Left lung (tissue), 10 donors: ENCODE results near the gene AKNA. TPM values are rescaled to one million over a fixed set of nuclear protein-coding genes. Genes with fewer than 3 reads are reported as not detected.

Source experiments
- ATAC-seq: fragments of 200-7000 bp; cut with Tn5 transposase; one replicate; pipeline ENCODE4 v1.9.1; 2020; ENCODE audit warnings: moderate library complexity
- DNase-seq, 4 donors: peaks; one replicate each; pipeline ENCODE4 v3.0.0-alpha.2; 2013 to 2020
- H3K27ac ChIP-seq, 2 donors: fragments of 200-600 bp; sonication (generic) in 1 of 2; one replicate each; pipeline versions ENCODE4 v1.5.0 to v1.8.0; 2020 to 2021
- H3K27me3 ChIP-seq, 2 donors: fragments of 200-600 bp; sonication (generic) in 1 of 2; one replicate each; pipeline versions ENCODE4 v1.5.0 to v1.8.0; 2020 to 2021
- H3K36me3 ChIP-seq, 2 donors: fragments of 200-600 bp; sonication (generic) in 1 of 2; one replicate each; pipeline versions ENCODE4 v1.5.0 to v1.8.0; 2020 to 2021
- H3K4me1 ChIP-seq, 2 donors: fragments of 200-600 bp; one replicate each; pipeline ENCODE4 v1.8.0; 2021
- H3K4me3 ChIP-seq, 2 donors: fragments of 200-600 bp; sonication (generic) in 1 of 2; one replicate each; pipeline versions ENCODE4 v1.5.0 to v1.8.0; 2020 to 2021; ENCODE audit warnings: mild to moderate bottlenecking in 1 of 2
- H3K9me3 ChIP-seq, 2 donors: fragments of 200-600 bp; sonication (generic) in 1 of 2; one replicate each; pipeline versions ENCODE4 v1.5.0 to v1.8.0; 2020 to 2021
- intact Hi-C, 2 donors: fragments of 100-400 bp; cut with DNase I; formaldehyde crosslinking; loops; one replicate each; pipeline versions ENCODE4 v1.11.2 to v1.14.2; 2022
- polyA plus RNA-seq, 6 donors: library from polyadenylated mRNA; unstranded; fragments of 120-200 nt; gene quantifications; one replicate each; pipeline ENCODE4 v1.2.1, GENCODE V29; 2013; ENCODE audit not compliant: insufficient read length in 6 of 6
- total RNA-seq, 2 donors: library from RNA; stranded (reverse); fragmentation: NEBNext Ultra II Directional; extraction: Animal tissue kit (Norgen Biotek cat#: 25700); gene quantifications; one replicate each; pipeline ENCODE4 v1.2.1, GENCODE V29; 2021
- TF ChIP-seq, protein P1 (sequence below), 2 donors: fragments of 200-600 bp; sonication (generic) in 1 of 2; IDR thresholded peaks; one replicate each; pipeline versions ENCODE4 v1.5.0 to v1.8.0; 2021; ENCODE audit warnings: antibody characterized with exemption in 2 of 2
- donor health status: DM: no; HTN: yes; CAD: no.
- donor health status: DM: no; HTN: no; CAD: no.

Gene AKNA
- total and polyA plus RNA-seq, 8 donors, result 25.1 to 55.3 (median 36.7) TPM

DNA sequence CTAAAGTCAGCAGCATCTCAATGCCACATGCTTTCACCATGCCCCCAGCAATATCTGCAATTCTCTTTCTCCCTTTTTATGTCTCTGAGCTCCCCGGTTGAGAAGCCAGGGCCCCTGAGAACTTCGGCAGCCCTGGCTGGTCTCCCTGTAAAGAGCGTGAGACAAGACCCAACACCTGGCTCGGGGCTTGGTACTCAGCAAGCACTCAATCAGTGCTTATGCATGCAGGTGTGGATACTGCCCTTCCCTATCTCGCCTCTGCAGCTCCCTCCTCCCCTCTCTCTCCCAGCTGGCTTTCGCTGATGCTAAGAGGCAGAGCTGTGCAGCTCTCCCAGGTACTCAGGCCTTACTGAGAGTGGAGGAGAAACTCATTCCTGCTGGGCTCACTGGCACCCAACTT, 41.7 kb upstream of the AKNA start:
- H3K36me3 ChIP-seq, result no peaks in the 10 kb centered on the region
- intact Hi-C loops, result no loop called here
- TF ChIP-seq, protein P1, sequence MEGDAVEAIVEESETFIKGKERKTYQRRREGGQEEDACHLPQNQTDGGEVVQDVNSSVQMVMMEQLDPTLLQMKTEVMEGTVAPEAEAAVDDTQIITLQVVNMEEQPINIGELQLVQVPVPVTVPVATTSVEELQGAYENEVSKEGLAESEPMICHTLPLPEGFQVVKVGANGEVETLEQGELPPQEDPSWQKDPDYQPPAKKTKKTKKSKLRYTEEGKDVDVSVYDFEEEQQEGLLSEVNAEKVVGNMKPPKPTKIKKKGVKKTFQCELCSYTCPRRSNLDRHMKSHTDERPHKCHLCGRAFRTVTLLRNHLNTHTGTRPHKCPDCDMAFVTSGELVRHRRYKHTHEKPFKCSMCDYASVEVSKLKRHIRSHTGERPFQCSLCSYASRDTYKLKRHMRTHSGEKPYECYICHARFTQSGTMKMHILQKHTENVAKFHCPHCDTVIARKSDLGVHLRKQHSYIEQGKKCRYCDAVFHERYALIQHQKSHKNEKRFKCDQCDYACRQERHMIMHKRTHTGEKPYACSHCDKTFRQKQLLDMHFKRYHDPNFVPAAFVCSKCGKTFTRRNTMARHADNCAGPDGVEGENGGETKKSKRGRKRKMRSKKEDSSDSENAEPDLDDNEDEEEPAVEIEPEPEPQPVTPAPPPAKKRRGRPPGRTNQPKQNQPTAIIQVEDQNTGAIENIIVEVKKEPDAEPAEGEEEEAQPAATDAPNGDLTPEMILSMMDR (IDR thresholded peaks at IDR 0.05), result no peak
- ATAC-seq (no peak), DNase-seq (no peak)
- no peaks in the 10 kb centered on the region for H3K4me1 ChIP-seq
- H3K4me3 ChIP-seq, result no peak overlapping the region
- H3K27ac ChIP-seq, result no peak overlapping the region
- H3K27me3 ChIP-seq, result no peaks in the 10 kb centered on the region
- no peaks in the 10 kb centered on the region for H3K9me3 ChIP-seq

DNA sequence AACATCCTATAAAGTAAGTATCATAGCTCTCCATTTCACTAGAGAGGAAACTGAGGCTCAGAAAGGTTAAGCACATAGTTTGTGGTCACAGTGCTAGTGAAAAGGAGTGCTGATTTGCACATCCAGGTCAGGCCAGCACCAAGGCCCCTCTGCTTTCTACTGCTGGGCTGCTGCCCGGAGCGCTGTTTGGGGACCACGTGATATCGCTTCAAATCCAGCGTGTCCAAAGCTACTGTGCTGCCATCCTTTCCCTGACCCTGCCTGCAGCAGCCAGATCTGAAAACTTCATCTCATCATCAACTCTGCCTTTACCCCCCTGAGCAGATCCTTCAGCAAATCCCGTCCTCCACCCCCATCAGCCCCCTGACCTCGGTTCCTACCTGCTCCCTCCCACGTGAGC, 40.7 kb upstream of the AKNA start:
- intact Hi-C loops, result no loop called here
- TF ChIP-seq, protein P1 (IDR thresholded peaks at IDR 0.05), result no peak
- Histone ChIP-seq H3K27me3 (no peaks in the 10 kb centered on the region), H3K36me3 (no peaks in the 10 kb centered on the region), H3K27ac (no peak overlapping the region), H3K4me1 (no peaks in the 10 kb centered on the region), H3K4me3 (no peak overlapping the region), H3K9me3 (no peaks in the 10 kb centered on the region)
- no peak for ATAC-seq
- no peak for DNase-seq

DNA sequence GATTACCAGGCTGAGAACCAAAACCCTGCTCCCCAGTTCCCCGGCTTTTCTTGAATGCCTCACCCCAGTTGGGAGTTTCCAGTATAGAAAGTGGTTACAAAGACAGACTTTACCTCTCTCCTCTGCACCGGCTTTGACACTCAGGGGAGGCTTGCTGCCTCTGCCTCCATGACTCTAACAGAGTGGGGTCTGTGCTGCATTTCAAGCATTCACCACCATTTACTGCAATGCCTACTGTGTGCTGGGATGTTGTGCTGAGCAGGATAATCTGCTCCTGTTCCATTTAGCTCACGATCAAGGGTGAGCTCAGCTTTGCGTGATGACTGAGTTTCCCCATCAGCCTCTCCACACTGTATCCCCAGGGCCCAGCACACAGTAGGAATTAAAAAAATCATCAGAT, 39.9 kb upstream of the AKNA start:
- TF ChIP-seq, protein P1 (IDR thresholded peaks at IDR 0.05), result no peak
- Histone ChIP-seq H3K4me1 (no peaks in the 10 kb centered on the region), H3K27ac (no peak overlapping the region), H3K27me3 (no peaks in the 10 kb centered on the region), H3K36me3 (no peaks in the 10 kb centered on the region), H3K4me3 (no peak overlapping the region), H3K9me3 (no peaks in the 10 kb centered on the region)
- DNase-seq, result no peak
- no peak for ATAC-seq
- intact Hi-C loops, result no loop called here

DNA sequence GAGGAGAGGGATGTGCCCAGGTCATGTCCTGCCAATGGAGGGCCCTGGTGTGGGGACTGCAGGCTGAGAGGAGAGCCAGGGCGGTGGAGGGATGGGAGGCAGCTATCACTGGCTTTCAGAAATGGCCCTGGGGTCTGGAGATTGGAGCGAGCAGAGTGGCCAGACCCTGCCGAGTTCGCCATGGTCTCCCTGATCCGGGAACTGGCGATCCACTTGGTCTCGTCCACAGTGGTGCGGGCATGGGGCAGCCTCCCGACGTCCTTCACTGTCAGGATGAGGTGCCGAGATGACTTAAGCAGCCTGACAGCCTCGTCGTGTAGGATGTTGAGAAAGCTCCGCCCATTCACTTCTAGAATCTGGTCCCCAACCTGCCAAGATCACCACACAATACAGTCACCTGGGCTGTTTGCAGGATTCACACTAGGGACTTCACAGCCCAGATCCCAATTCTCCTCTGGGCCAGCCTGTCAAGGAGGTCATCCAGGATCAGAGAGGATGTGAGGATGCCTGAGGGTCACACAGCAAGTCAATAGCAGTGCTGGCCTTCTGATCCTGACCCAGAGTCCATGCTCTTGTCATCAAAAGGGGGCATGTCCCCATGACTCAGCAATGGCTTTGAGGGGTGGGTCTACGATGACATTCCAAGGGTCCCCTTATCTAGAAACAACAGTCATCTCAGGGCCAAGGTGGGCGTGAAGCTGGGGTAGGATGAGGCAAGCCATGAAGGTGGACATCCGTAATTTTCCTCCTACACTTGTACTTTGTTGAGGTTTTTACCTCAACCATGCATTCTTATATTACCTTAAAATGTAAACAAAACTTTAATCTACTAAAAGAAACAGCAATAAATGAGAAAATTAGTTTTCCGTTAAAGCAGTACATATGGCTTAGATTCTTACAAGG, 38.5 kb upstream of the AKNA start:
- TF ChIP-seq, protein P1 (IDR thresholded peaks at IDR 0.05), result no peak
- Histone ChIP-seq H3K36me3 (no peaks in the 10 kb centered on the region), H3K27ac (no peak overlapping the region), H3K27me3 (no peaks in the 10 kb centered on the region), H3K9me3 (no peaks in the 10 kb centered on the region), H3K4me1 (no peaks in the 10 kb centered on the region), H3K4me3 (no peak overlapping the region)
- ATAC-seq (no peak), DNase-seq (no peak)
- intact Hi-C loops, result no loop called here

DNA sequence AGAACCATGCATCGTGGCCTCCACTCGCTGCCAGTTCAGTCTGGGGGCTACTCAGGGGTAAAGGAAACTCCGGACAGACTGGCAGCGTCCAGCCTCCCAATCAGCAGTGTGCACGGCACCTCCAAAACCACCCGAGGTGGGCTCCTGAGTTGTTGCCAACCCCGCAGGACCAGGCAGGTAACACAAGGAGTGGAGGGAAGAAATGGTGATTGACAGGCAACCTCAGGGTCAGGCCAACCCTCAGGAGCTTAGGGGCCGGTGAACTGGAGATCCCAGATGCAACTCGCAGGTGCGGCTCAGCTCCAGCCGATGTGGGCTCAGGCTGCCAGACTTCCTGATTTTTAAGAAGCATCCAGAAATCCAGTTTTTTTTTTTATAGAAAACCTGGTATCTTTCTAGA, 37.3 kb upstream of the AKNA start:
- Histone ChIP-seq H3K4me1 (no peaks in the 10 kb centered on the region), H3K27me3 (no peaks in the 10 kb centered on the region), H3K9me3 (no peaks in the 10 kb centered on the region), H3K4me3 (no peak overlapping the region), H3K36me3 (no peaks in the 10 kb centered on the region), H3K27ac (no peak overlapping the region)
- ATAC-seq, result no peak
- no peak for DNase-seq
- TF ChIP-seq, protein P1 (IDR thresholded peaks at IDR 0.05), result no peak
- intact Hi-C loops, result no loop called here
